ENCODE results near the gene LGALS3.
"Not testable (repeated sequence)": the region's sequence is repeated elsewhere in the genome, so short reads cannot be mapped to it uniquely, and the experiment has no call there.

Gene LGALS3

DNA sequence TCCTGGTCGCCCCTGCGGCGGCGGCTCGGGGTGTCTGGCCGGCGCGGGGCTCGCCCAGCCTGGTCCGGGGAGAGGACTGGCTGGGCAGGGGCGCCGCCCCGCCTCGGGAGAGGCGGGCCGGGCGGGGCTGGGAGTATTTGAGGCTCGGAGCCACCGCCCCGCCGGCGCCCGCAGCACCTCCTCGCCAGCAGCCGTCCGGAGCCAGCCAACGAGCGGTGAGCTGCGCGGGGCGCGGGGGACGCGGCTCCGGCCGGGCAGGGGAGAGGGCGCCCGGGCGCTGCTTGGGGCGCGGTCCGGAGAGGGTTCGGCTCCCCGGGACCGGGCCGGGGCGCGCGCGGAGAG, at the start of gene LGALS3:
Gene LGALS3, plus strand, starts transcription at position 167 of the 342 bp plus-strand sequence. CDS start 8,122 bp downstream, outside the sequence.
- H3K4me1 Mint-ChIP-seq (ENCODE audit: low read depth): peaks cover 45% of the 10 kb centered on the region

DNA sequence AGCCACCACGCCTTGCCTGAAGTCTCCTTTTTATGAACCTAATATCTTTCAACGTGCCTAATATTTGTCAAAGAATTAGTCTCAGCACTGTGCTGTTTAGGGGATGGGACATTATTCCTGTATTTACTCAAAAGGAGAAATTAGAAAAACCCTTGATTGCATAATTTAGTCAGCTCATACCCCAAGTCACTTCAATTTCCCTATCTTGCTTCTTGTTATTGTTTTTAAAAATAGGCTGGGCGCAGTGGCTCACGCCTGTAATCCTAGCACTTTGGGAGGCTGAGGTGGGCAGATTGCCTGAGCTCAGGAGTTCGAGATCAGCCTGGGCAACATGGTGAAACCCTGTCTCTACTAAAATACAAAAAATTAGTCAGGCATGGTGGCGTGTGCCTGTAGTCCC, 49.1 kb upstream of the LGALS3 start:
- not testable (repeated sequence) for DNase-seq (ENCODE audit: low spot score); H3K9me3 Mint-ChIP-seq; H3K36me3 Mint-ChIP-seq (ENCODE audit: low read depth); H3K27ac Mint-ChIP-seq; H3K4me1 Mint-ChIP-seq (ENCODE audit: low read depth); H3K4me3 Mint-ChIP-seq; H3K27me3 Mint-ChIP-seq (ENCODE audit: low read depth)

More for the DNA sequence above, at the start of gene LGALS3:
- H3K36me3 Mint-ChIP-seq (ENCODE audit: low read depth): peaks cover 21% of the 10 kb centered on the region
- H3K9me3 Mint-ChIP-seq: no peaks in the 10 kb centered on the region
- H3K27ac Mint-ChIP-seq: peak within 1 kb of the TSS; percentile 54
- peaks cover 17% of the 10 kb centered on the region for H3K27me3 Mint-ChIP-seq (ENCODE audit: low read depth)
- DNase-seq (ENCODE audit: low spot score): peak; percentile 47
- H3K4me3 Mint-ChIP-seq: peak within 1 kb of the TSS; percentile 82

DNA sequence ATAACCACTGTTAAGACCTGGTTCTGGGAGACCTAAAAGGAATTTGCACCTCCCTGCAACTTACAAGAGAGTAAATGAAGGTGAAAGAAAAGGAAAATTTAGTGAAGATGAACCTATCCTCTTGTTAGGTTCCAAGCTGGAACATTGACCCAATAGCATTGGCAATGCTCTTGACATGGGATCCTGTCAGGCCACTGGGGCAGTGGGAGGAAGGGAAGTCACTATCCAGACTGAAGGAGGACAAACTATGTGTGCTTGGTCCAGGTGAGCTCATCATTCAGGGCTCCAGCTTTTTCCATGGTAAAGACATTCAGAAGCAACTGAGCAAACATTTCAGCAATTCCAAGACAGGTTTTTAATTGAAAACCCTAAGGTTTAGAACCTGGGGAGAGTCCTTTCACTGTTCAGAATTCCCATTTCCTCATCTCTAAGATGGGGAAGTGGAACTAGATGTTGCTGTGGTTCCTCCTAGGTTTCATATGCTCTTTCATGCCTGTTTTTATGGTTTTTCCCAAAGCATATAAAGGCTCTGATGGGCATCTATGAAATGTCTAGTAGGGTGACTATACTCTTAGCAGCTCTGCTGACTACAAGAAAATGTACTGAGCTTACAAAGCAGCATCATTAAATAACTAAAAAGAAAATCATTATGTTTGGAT, 44.5 kb upstream of the LGALS3 start:
- H3K27ac Mint-ChIP-seq: no peak overlapping the region
- no peak for DNase-seq (ENCODE audit: low spot score)
- peaks cover 2% of the 10 kb centered on the region for H3K4me1 Mint-ChIP-seq (ENCODE audit: low read depth)
- no peaks in the 10 kb centered on the region for H3K9me3 Mint-ChIP-seq
- H3K4me3 Mint-ChIP-seq: no peak overlapping the region
- peaks cover 6% of the 10 kb centered on the region for H3K27me3 Mint-ChIP-seq (ENCODE audit: low read depth)
- H3K36me3 Mint-ChIP-seq (ENCODE audit: low read depth): no peaks in the 10 kb centered on the region

DNA sequence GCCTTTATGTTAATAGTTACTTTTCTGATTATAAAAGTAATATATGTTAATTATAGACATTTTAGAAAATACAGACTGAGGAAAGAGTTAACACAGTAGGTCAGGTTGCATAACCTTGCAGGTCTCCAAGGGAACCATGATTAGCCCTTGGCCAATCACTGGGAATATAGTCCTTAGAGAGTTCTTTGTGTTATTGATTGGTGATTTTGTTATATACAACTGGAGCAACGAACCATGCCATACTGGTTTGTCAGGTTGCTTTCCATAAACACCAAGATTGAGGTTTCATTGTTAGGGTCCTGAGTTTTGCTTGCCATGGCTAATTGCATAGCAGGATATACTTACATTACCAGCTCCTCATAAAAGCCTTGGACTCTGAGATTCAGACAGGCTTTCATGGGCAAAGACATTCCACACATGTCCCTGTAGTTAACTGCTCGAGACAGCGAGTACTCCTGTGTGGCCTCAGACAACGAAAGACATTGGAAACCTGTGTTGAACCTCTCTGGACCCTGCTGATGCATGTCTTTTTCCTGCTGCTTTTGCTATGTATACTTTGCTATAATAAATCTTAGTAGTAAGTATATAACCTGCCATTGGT, 43.9 kb upstream of the LGALS3 start:
- Mint-ChIP-seq H3K27me3 (ENCODE audit: low read depth) (peaks cover 6% of the 10 kb centered on the region), H3K4me3 (no peak overlapping the region), H3K4me1 (ENCODE audit: low read depth) (peaks cover 3% of the 10 kb centered on the region), H3K36me3 (ENCODE audit: low read depth) (no peaks in the 10 kb centered on the region), H3K9me3 (no peaks in the 10 kb centered on the region), H3K27ac (no peak overlapping the region)
- no peak for DNase-seq (ENCODE audit: low spot score)

DNA sequence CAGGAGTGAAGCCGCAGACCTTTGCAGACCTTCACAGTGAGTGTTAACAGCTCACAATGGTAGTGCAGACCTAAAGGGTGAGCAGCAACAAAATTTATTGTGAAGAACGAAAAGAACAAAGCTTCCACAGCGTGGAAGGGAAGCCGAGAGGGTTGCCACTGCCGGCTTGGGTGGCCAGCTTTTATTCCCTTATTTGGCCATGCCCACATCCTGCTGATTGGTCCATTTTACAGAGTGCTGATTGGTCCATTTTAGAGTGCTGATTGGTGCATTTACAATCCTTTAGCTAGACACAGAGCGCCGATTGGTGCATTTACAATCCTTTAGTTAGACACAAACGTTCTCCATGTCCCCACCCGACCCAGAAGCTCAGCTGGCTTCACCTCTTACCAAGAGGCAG, 42.1 kb upstream of the LGALS3 start:
- Mint-ChIP-seq H3K4me3 (no peak overlapping the region), H3K9me3 (no peaks in the 10 kb centered on the region), H3K36me3 (ENCODE audit: low read depth) (no peaks in the 10 kb centered on the region), H3K27me3 (ENCODE audit: low read depth) (peaks cover 3% of the 10 kb centered on the region), H3K4me1 (ENCODE audit: low read depth) (peaks cover 5% of the 10 kb centered on the region), H3K27ac (no peak overlapping the region)
- no peak for DNase-seq (ENCODE audit: low spot score)

DNA sequence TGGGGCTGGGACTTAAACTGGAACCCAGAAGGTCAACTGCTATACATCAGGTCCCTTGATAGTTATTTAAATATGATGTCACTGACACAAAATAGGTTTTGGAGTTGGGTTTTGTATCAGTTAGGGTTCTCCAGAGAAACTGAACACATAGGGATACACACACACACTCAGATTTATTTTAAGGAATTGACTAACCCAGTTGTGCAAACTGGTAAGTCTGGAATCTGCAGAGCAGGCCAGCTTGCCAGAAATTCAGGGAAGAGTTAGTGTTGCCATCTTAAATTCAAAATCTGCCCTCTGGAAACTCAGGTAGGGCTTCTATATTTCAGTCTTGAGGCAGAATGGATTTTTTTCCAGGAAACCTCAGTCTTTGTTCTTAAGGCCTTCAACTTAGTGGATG, 40.7 kb upstream of the LGALS3 start:
- Mint-ChIP-seq H3K4me1 (ENCODE audit: low read depth) (peaks cover 7% of the 10 kb centered on the region), H3K4me3 (no peak overlapping the region), H3K9me3 (no peaks in the 10 kb centered on the region), H3K36me3 (ENCODE audit: low read depth) (no peaks in the 10 kb centered on the region), H3K27ac (no peak overlapping the region), H3K27me3 (ENCODE audit: low read depth) (peaks cover 3% of the 10 kb centered on the region)
- DNase-seq (ENCODE audit: low spot score): no peak

DNA sequence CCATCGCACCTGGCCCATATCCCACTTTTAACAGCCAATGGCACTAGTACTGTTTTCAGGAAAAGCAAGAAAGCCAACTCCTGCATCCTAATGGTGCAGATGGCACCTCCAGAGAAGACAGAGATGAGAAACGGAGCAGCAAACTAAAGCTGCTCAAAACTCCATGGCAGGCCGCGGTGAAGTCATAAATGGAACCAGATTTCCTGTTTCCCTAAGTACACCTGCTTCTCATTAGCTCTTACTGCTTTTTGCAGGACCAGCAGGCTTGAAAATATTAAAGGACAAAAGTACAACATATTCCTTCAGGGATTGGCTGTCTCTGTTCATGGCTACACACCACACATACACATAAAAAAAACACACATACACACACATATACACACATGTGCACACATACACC, 36.7 kb upstream of the LGALS3 start:
- Mint-ChIP-seq H3K36me3 (ENCODE audit: low read depth) (no peaks in the 10 kb centered on the region), H3K4me3 (no peak overlapping the region), H3K27me3 (ENCODE audit: low read depth) (no peaks in the 10 kb centered on the region), H3K9me3 (no peaks in the 10 kb centered on the region), H3K4me1 (ENCODE audit: low read depth) (peaks cover 13% of the 10 kb centered on the region), H3K27ac (no peak overlapping the region)
- no peak for DNase-seq (ENCODE audit: low spot score)

DNA sequence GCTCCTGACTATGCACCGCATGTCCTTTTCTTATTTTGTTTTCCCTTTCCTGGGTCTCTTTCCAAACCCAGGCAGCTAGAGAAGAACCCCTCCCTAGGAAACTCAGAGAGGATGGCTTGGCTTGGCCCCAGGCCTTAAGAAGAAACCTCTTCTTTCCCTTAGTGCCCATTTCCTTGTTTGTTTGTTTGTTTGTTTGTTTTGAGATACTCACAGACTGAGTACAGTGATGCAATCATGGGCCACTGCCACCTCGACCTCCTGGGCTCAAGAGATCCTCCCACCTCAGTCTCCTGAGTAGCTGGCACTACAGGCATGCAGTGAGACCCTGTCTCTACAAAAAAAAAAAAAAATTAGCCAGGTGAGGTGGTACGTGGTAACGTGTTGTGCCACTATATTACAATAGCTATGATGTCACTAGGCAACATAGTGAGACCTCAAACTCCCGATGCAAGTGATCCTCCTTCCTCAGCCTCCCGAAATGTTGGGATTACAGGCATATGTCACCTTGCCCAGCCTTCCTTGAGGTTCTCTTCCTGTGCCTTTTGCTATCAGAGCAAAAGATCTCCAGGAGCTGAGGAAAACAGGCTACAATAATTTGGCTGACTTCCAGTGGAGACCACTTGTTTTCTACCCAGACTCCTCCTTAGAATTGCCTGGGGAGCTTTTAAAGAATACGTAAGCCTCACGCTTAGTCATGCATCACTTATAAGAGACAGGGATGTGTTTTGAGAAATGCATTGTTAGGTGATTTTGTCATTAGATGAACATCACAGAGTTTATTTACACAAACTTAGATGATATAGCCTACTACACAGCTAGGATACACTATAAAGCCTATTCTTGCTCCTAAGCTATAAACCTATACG, 34.5 kb upstream of the LGALS3 start:
- H3K27ac Mint-ChIP-seq: no peak overlapping the region
- no peaks in the 10 kb centered on the region for H3K36me3 Mint-ChIP-seq (ENCODE audit: low read depth)
- peaks cover 28% of the 10 kb centered on the region for H3K4me1 Mint-ChIP-seq (ENCODE audit: low read depth)
- no peaks in the 10 kb centered on the region for H3K27me3 Mint-ChIP-seq (ENCODE audit: low read depth)
- H3K4me3 Mint-ChIP-seq: no peak overlapping the region
- no peak for DNase-seq (ENCODE audit: low spot score)
- H3K9me3 Mint-ChIP-seq: no peaks in the 10 kb centered on the region

DNA sequence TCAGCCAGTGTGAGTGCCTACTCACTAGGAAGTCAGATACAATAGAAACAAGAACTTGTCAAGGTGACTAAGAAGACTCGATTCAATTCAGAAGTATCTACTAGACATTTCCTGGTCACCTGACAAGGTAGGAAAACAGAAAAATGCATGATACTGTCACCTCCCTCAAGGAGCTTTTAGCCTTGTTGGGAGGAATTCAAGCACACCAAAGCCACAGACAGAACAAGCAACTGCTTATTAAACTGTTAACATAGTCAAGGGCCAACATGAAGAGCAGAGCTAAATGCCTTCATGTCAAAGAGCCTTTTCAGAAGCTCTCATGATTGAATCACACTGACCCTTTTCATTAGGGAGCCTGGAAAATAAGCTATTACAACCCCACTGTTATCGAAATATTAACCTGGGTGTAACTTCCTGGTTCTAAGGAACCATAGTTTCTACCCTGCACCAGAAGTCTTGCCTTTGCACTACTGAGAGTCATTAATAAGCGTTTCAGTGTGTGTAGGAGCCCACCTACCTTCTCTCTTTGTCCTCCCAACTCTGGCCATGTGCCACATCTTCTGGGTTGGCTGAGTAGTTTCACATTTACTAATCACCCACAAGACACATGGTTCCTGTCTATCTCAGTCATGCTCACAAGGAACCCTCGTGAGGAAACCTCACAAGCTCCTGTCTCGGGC, 31.0 kb upstream of the LGALS3 start:
- Mint-ChIP-seq H3K36me3 (ENCODE audit: low read depth) (no peaks in the 10 kb centered on the region), H3K4me1 (ENCODE audit: low read depth) (peaks cover 41% of the 10 kb centered on the region), H3K4me3 (peak overlapping the region; percentile 40), H3K27me3 (ENCODE audit: low read depth) (no peaks in the 10 kb centered on the region), H3K9me3 (no peaks in the 10 kb centered on the region), H3K27ac (peak overlapping the region; percentile 89)
- DNase-seq (ENCODE audit: low spot score): peak; percentile 55

DNA sequence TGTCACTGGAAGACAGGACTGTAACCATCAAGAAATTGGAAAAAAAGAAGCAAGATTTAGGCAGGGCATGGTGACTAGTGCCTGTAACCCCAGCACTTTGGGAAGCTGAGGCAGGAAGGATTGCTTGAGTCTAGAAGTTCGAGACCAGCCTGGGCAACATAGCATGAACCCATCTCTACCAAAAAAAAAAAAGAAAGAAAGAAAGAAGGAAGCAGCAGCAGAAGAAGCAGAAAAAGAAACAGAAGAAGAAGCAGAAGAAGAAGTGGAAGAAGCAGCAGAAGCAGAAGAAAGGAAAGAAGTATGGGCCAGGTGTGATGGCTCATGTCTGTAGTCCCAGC, 30.5 kb upstream of the LGALS3 start:
- no peak for DNase-seq (ENCODE audit: low spot score)
- Mint-ChIP-seq H3K9me3 (no peaks in the 10 kb centered on the region), H3K36me3 (ENCODE audit: low read depth) (no peaks in the 10 kb centered on the region), H3K27ac (peak overlapping the region; percentile 89), H3K4me3 (peak overlapping the region; percentile 40), H3K27me3 (ENCODE audit: low read depth) (no peaks in the 10 kb centered on the region), H3K4me1 (ENCODE audit: low read depth) (peaks cover 44% of the 10 kb centered on the region)

DNA sequence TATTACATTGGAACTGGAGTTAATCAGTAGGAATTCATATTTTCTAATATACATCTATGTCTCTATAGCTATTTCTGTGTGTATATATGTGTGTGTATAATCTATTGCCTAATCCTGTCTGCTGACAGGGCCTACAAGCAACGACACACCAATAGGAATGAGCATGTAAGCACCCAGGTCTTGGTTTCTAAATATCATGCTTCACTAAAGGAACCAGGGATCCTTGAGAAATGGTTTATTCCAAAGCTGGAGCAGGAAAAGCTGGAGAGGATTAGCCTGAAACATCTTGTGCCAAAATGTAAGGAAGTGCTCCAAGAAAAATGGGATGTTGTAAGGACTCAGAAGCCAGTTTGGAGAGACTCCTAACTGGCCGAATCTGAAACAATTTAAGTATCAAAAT, 29.3 kb upstream of the LGALS3 start:
- H3K27ac Mint-ChIP-seq: no peak overlapping the region
- no peak for DNase-seq (ENCODE audit: low spot score)
- peaks cover 54% of the 10 kb centered on the region for H3K4me1 Mint-ChIP-seq (ENCODE audit: low read depth)
- H3K9me3 Mint-ChIP-seq: peaks cover 10% of the 10 kb centered on the region
- peaks cover 10% of the 10 kb centered on the region for H3K36me3 Mint-ChIP-seq (ENCODE audit: low read depth)
- H3K4me3 Mint-ChIP-seq: no peak overlapping the region
- H3K27me3 Mint-ChIP-seq (ENCODE audit: low read depth): no peaks in the 10 kb centered on the region

DNA sequence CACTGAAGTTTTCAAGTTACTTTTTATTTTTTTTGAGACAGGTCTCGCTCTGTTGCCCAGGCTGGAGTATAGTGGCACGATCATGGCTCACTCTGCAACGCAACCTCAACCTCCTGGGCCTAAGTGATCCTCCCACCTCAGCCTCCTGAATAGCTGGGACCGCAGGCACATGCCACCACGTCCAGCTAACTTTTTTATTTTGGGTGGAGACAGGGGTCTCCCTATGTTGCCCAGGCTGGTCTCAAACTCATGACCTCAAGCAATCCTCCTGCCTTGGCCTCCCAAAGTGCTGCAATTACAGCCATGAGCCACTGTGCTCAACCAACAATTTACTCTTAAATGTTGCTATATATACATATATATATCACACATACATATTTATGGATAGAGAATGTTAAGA, 27.4 kb upstream of the LGALS3 start:
- Mint-ChIP-seq H3K4me1 (ENCODE audit: low read depth) (peaks cover 54% of the 10 kb centered on the region), H3K4me3 (no peak overlapping the region), H3K9me3 (peaks cover 10% of the 10 kb centered on the region), H3K36me3 (ENCODE audit: low read depth) (peaks cover 14% of the 10 kb centered on the region), H3K27ac (peak overlapping the region; percentile 91), H3K27me3 (ENCODE audit: low read depth) (no peaks in the 10 kb centered on the region)
- DNase-seq (ENCODE audit: low spot score): no peak

DNA sequence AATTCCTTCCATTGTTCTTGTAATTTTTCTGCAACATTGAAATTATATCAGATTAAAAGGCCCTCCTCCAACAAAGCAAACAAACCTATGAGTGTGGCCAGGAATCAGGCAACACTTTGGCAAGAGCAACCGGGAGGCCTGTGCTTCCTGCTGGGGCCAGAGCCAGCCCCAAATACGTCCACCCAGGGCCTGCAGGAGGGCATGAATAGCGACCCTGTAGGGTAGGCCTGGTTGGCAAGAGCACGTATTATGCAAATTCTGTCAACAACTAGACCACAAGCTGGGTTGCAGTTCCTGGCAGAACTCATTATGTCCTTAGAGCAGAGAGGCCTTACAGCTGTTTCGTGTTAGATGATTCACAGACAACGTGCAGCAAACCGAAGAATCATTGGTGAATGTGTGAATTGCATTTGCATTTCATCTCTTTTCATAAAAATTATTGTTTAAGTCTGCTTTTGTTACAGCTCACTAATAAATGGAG, 26.9 kb upstream of the LGALS3 start:
- H3K4me3 Mint-ChIP-seq: peak overlapping the region; percentile 50
- peaks cover 14% of the 10 kb centered on the region for H3K36me3 Mint-ChIP-seq (ENCODE audit: low read depth)
- no peaks in the 10 kb centered on the region for H3K27me3 Mint-ChIP-seq (ENCODE audit: low read depth)
- peaks cover 49% of the 10 kb centered on the region for H3K4me1 Mint-ChIP-seq (ENCODE audit: low read depth)
- H3K27ac Mint-ChIP-seq: peak overlapping the region; percentile 91
- peaks cover 10% of the 10 kb centered on the region for H3K9me3 Mint-ChIP-seq
- peak; percentile 46 for DNase-seq (ENCODE audit: low spot score)

Measured in T-helper 2 cell treated with Interferon-gamma antibody and Interleukin-4, amounts not matched to agents 5 μg/mL and 100 μg/mL, for 36 hours (primary cell).